Fibroblast of the aortic adventitia (primary cell): ENCODE measurements around the gene JAK1. TPM values are rescaled to one million over a fixed set of nuclear protein-coding genes. Genes with fewer than 3 reads are reported as not detected.

Source experiments
- DNase-seq: peaks from one replicate; pipeline ENCODE4 v3.0.0-alpha.2; 2010; ENCODE audit warnings: low read depth
- H3K4me3 ChIP-seq: 2 replicates; pipeline ENCODE4 v1.5.1; 2011; ENCODE audit warnings: low read depth, mild to moderate bottlenecking, control low read depth, low read length, moderate library complexity
- CTCF ChIP-seq: IDR thresholded peaks from 2 replicates; pipeline ENCODE4 v1.5.1; 2011; ENCODE audit warnings: mild to moderate bottlenecking, low read length, control low read depth, inconsistent platforms; ENCODE audit not compliant: insufficient read depth
- total RNA-seq: library from RNA; depleted of rRNA; stranded (reverse); fragments of >200 nt; gene quantifications from 2 replicates; pipeline ENCODE4 v1.2.3, GENCODE V29; 2012; ENCODE audit warnings: low replicate concordance

The JAK1 gene
- total RNA-seq, 1 donor: 159 TPM

GRCh38 chr1:64979358-64979757, 13.0 kb upstream of the JAK1 start:
- no peak overlapping the region for H3K4me3 ChIP-seq
- DNase-seq: no peak
- TF ChIP-seq CTCF: no peak

GRCh38 chr1:64976361-64976760, 10.0 kb upstream of the JAK1 start:
- no peak overlapping the region for H3K4me3 ChIP-seq
- no peak for DNase-seq
- TF ChIP-seq CTCF: no peak

GRCh38 chr1:64975740-64976139, 9.4 kb upstream of the JAK1 start:
- TF ChIP-seq CTCF: no peak
- no peak overlapping the region for H3K4me3 ChIP-seq
- DNase-seq: no peak

GRCh38 chr1:64975127-64975526, 8.8 kb upstream of the JAK1 start:
- DNase-seq: no peak
- no peak for TF ChIP-seq CTCF

GRCh38 chr1:64974288-64974825, 8.0 kb upstream of the JAK1 start:
- H3K4me3 ChIP-seq: no peak overlapping the region
- no peak for TF ChIP-seq CTCF
- no peak for DNase-seq

More at GRCh38 chr1:64975127-64975526, 8.8 kb upstream of the JAK1 start:
- H3K4me3 ChIP-seq: no peak overlapping the region

- no peak overlapping the region for H3K4me3 ChIP-seq
- DNase-seq: no peak
- TF ChIP-seq CTCF: no peak
Measured at GRCh38 chr1:64973061-64973647, 6.8 kb upstream of the JAK1 start.
